WTC11 (cell line): ENCODE results near the gene ZPR1. TPM values are rescaled to one million over a fixed set of nuclear protein-coding genes. Genes with fewer than 3 reads are reported as not detected.

ENCODE experiments used
- ATAC-seq: fragments of 200-7000 bp; cut with Tn5 transposase; 2 replicates; pipeline ENCODE4 v1.10.0; 2021; ENCODE audit warnings: mild to moderate bottlenecking, moderate library complexity
- CTCF ChIA-PET: fragments of 300-600 bp; sonication (Branson Sonifier 250); formaldehyde crosslinking; loops from one replicate; lab custom pipeline; 2021; ENCODE audit warnings: antibody characterized with exemption; lab: Charles Lee
- POLR2A ChIA-PET: fragments of 350-600 bp; sonication (Branson Sonifier 250); formaldehyde crosslinking; loops from one replicate; lab custom pipeline; 2021; ENCODE audit warnings: antibody characterized with exemption; lab: Charles Lee
- DNase-seq: peaks from one replicate; pipeline ENCODE4 v3.0.0; 2021; ENCODE audit warnings: low spot score
- H3K27ac Mint-ChIP-seq: 2 replicates; pipeline ENCODE4 v1.8.0; 2021; ENCODE audit warnings: mixed read lengths
- H3K27me3 Mint-ChIP-seq: 2 replicates; pipeline ENCODE4 v1.8.0; 2021; ENCODE audit warnings: low read depth, mild to moderate bottlenecking, moderate library complexity, mixed read lengths
- H3K36me3 Mint-ChIP-seq: 2 replicates; pipeline ENCODE4 v1.8.0; 2021; ENCODE audit warnings: mixed read lengths
- H3K4me1 Mint-ChIP-seq: 2 replicates; pipeline ENCODE4 v1.8.0; 2022; ENCODE audit warnings: mixed read lengths
- H3K4me3 Mint-ChIP-seq: 2 replicates; pipeline ENCODE4 v1.8.0; 2021; ENCODE audit warnings: mild to moderate bottlenecking, moderate library complexity, mixed read lengths
- H3K9me3 Mint-ChIP-seq: 2 replicates; pipeline ENCODE4 v1.8.0; 2021; ENCODE audit warnings: mixed read lengths
- ATF1 ChIP-seq: sonication (generic); formaldehyde crosslinking; IDR thresholded peaks from 2 replicates; pipeline ENCODE4 v1.8.1; 2023; ENCODE audit warnings: mild to moderate bottlenecking, moderate library complexity, missing genetic modification reagents
- CBFB ChIP-seq: sonication (generic); formaldehyde crosslinking; IDR thresholded peaks from 2 replicates; pipeline ENCODE4 v1.8.1; 2022; ENCODE audit warnings: mild to moderate bottlenecking, low read depth, missing genetic modification reagents
- ELF4 ChIP-seq: sonication (generic); formaldehyde crosslinking; IDR thresholded peaks from 2 replicates; pipeline ENCODE4 v1.8.1; 2022; ENCODE audit warnings: low read depth, mild to moderate bottlenecking, moderate library complexity, missing genetic modification reagents
- FOXP1 ChIP-seq: sonication (generic); formaldehyde crosslinking; IDR thresholded peaks from 2 replicates; pipeline ENCODE4 v1.8.0; 2022; ENCODE audit warnings: missing genetic modification reagents, mild to moderate bottlenecking, moderate library complexity, borderline replicate concordance
- JUN ChIP-seq: sonication (generic); formaldehyde crosslinking; IDR thresholded peaks from 2 replicates; pipeline ENCODE4 v1.8.0; 2023; ENCODE audit warnings: mild to moderate bottlenecking, missing genetic modification reagents
- NFATC4 ChIP-seq: fragments of 250-450 bp; sonication (Bioruptor Pico); IDR thresholded peaks from 2 replicates; pipeline ENCODE4 v1.9.0; 2021; ENCODE audit warnings: mild to moderate bottlenecking
- NFE2L1 ChIP-seq: sonication (generic); formaldehyde crosslinking; IDR thresholded peaks from 2 replicates; pipeline ENCODE4 v1.8.1; 2023; ENCODE audit warnings: missing genetic modification reagents
- NR3C1 ChIP-seq: sonication (generic); formaldehyde crosslinking; conservative IDR thresholded peaks from 2 replicates; pipeline ENCODE4 v1.8.1; 2023; ENCODE audit warnings: low read depth, mild to moderate bottlenecking, missing genetic modification reagents
- PRRX2 ChIP-seq: fragments of 250-450 bp; sonication (Bioruptor Pico); IDR thresholded peaks from 2 replicates; pipeline ENCODE4 v1.8.0; 2021; ENCODE audit warnings: mild to moderate bottlenecking
- TCF7 ChIP-seq: sonication (generic); formaldehyde crosslinking; IDR thresholded peaks from 2 replicates; pipeline ENCODE4 v1.8.0; 2022; ENCODE audit warnings: mild to moderate bottlenecking, low read depth, missing genetic modification reagents, moderate library complexity
- TEAD1 ChIP-seq: sonication (generic); formaldehyde crosslinking; IDR thresholded peaks from 2 replicates; pipeline ENCODE4 v1.8.0; 2022; ENCODE audit warnings: mild to moderate bottlenecking, missing genetic modification reagents
- ZBTB21 ChIP-seq: sonication (generic); formaldehyde crosslinking; IDR thresholded peaks from 2 replicates; pipeline ENCODE4 v1.8.1; 2023; ENCODE audit warnings: mild to moderate bottlenecking, missing genetic modification reagents, borderline replicate concordance
- ZNF121 ChIP-seq: sonication (generic); formaldehyde crosslinking; IDR thresholded peaks from 2 replicates; pipeline ENCODE4 v1.8.0; 2023; ENCODE audit warnings: missing genetic modification reagents
- ZNF138 ChIP-seq: sonication (generic); formaldehyde crosslinking; conservative IDR thresholded peaks from 2 replicates; pipeline ENCODE4 v1.8.1; 2022; ENCODE audit warnings: mild to moderate bottlenecking, moderate library complexity, missing genetic modification reagents
- ZNF263 ChIP-seq: sonication (generic); formaldehyde crosslinking; IDR thresholded peaks from 2 replicates; pipeline ENCODE4 v1.8.1; 2022; ENCODE audit warnings: low read depth, mild to moderate bottlenecking, moderate library complexity, missing genetic modification reagents
- ZNF423 ChIP-seq: fragments of 250-450 bp; sonication (Bioruptor Pico); IDR thresholded peaks from 2 replicates; pipeline ENCODE4 v2.1.2; 2022; ENCODE audit warnings: mild to moderate bottlenecking, moderate library complexity
- ZNF512 ChIP-seq: sonication (generic); formaldehyde crosslinking; IDR thresholded peaks from 2 replicates; pipeline ENCODE4 v1.8.1; 2022; ENCODE audit warnings: missing genetic modification reagents, borderline replicate concordance
- total RNA-seq: library from RNA; stranded (reverse); gene quantifications from 3 replicates; pipeline ENCODE4 v1.2.3, GENCODE V29; 2021
- TF ChIP-seq, protein P1 (sequence below): sonication (generic); formaldehyde crosslinking; IDR thresholded peaks from 2 replicates; pipeline ENCODE4 v1.8.0; 2022; ENCODE audit warnings: mild to moderate bottlenecking, missing genetic modification reagents
- TF ChIP-seq, protein P2 (sequence below): fragments of 250-450 bp; sonication (Bioruptor Pico); IDR thresholded peaks from 2 replicates; pipeline ENCODE4 v1.9.0; 2021; ENCODE audit warnings: mild to moderate bottlenecking
- TF ChIP-seq, protein P3 (sequence below): sonication (generic); formaldehyde crosslinking; IDR thresholded peaks from 2 replicates; pipeline ENCODE4 v1.8.0; 2023; ENCODE audit warnings: missing genetic modification reagents, mild to moderate bottlenecking, borderline replicate concordance

Gene ZPR1
- total RNA-seq, 1 experiment from 2014 or later = 59.6 TPM

DNA sequence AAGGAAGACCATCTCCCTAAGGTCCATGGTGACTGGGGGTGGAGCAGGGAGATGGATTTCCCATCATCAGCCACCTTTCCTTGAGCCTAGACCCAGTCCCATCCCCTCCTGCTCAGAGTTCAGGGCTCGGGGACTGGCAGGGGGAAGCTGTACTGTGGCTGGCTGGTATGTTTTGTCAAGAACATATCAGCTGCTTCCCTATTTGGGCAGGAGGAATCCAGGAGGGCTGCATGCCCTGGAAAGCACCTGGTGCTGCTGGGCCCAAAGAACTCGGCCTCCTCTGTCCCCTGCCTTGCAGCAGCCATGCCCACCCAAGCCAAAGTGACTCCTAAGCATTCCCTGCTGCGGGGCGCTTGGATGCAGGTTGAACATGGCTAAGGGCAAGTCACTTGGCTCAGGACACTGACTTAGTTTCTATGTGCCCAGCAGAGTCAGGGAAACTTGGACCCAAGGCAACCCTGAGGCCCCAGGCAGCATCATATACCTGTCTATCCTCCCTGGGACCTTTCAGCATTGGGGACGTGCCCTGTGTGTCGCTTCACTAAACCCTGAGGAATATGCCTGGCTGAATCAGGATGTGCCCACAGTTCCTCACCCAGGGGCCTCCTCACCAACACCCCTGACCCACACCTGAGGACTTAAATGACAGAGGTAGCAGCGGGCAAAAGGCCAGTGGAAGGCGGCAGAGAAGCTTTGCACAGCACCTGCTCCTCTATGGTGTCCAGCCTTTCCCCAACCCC, 58.2 kb downstream of the ZPR1 start (continued):
- TF ChIP-seq ZNF512 (CRISPR knock-in tag) = no peak
- TF ChIP-seq, all 79 proteins: peak for 0

DNA sequence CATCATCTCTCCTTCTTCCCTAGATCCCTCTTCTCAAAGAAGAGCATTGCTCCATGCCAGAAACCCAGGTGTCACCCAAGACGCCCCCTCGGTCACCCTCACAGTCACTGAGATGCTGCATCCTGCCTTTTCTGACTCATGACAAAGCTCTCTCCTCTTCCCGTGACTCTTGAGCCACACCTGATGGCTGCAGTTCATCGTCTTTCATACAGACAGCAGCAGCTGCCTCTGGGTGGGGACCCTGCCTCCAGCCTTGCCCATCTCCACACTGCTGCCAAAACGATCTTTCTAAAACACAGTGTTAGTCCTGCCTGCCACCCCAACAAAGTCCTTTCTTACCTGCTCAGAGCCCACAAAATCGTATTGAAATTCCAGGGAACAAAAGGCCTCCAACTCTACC, 59.8 kb downstream of the ZPR1 start:
- peaks cover 4% of the 10 kb centered on the region for H3K27me3 Mint-ChIP-seq
- no peaks in the 10 kb centered on the region for H3K36me3 Mint-ChIP-seq
- CTCF ChIA-PET = interaction anchor here (1.0 to 1.8 kb wide), 2 partner anchors 10 to 36 kb away, joined by 4 read pairs; no protein-coding TSS in a partner anchor
- H3K27ac Mint-ChIP-seq = no peak overlapping the region
- peaks cover 30% of the 10 kb centered on the region for H3K4me1 Mint-ChIP-seq
- ATAC-seq (no peak), DNase-seq (no peak)
- TF ChIP-seq TCF7 (CRISPR knock-in tag) = no peak
- TF ChIP-seq, protein P1, sequence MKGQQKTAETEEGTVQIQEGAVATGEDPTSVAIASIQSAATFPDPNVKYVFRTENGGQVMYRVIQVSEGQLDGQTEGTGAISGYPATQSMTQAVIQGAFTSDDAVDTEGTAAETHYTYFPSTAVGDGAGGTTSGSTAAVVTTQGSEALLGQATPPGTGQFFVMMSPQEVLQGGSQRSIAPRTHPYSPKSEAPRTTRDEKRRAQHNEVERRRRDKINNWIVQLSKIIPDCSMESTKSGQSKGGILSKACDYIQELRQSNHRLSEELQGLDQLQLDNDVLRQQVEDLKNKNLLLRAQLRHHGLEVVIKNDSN (CRISPR knock-in tag) = no peak
- no peak for TF ChIP-seq TEAD1 (CRISPR knock-in tag)
- TF ChIP-seq NFE2L1 (CRISPR knock-in tag) = no peak
- TF ChIP-seq, protein P2, sequence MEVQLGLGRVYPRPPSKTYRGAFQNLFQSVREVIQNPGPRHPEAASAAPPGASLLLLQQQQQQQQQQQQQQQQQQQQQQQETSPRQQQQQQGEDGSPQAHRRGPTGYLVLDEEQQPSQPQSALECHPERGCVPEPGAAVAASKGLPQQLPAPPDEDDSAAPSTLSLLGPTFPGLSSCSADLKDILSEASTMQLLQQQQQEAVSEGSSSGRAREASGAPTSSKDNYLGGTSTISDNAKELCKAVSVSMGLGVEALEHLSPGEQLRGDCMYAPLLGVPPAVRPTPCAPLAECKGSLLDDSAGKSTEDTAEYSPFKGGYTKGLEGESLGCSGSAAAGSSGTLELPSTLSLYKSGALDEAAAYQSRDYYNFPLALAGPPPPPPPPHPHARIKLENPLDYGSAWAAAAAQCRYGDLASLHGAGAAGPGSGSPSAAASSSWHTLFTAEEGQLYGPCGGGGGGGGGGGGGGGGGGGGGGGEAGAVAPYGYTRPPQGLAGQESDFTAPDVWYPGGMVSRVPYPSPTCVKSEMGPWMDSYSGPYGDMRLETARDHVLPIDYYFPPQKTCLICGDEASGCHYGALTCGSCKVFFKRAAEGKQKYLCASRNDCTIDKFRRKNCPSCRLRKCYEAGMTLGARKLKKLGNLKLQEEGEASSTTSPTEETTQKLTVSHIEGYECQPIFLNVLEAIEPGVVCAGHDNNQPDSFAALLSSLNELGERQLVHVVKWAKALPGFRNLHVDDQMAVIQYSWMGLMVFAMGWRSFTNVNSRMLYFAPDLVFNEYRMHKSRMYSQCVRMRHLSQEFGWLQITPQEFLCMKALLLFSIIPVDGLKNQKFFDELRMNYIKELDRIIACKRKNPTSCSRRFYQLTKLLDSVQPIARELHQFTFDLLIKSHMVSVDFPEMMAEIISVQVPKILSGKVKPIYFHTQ (CRISPR knock-in tag) = no peak
- no peak for TF ChIP-seq CBFB (CRISPR knock-in tag)
- no peak for TF ChIP-seq ZNF138 (CRISPR knock-in tag)
- TF ChIP-seq ZNF263 (CRISPR knock-in tag) = no peak
- no peak for TF ChIP-seq NFATC4 (CRISPR knock-in tag)
- H3K9me3 Mint-ChIP-seq = no peaks in the 10 kb centered on the region
- H3K4me3 Mint-ChIP-seq = no peak overlapping the region
- POLR2A ChIA-PET = no interaction called here

DNA sequence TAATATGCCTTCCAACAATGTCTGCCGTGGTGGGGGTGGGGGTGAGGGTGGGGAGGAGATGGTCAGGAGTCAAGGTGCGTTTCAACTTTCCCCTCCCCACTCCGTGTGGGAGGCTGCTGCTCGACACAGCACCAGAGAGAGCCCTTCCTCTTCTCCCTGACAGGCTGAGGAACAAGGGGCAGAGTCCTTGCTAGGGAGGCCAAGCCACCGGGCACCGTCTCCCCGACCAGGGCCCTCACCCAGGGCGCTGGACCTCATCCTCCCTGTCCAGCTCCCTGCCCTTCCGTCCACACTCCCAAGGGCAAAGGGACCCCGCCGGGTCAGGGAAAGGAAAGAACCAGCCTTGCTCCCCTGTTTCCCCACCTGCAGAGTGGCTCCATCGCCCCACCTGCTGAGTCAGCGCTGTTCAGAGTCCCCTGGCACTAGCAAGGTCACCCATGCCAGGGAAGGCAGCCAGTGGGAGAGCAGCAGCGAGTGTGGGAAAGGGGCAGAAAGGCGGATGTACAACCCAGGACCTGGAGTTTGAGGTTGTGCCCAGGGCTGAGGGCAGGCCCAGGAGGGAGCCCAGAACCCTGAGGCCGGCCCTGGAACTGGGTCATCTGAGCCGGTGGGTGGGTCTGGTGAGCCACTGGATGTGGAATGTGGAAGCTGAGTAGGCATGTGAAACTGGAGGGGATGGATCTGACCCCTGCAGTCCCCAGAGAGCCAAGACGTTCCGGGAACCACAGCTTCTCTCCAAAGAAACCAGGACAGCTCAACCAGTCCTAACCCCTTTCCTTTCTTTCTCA, 62.2 kb downstream of the ZPR1 start:
- Mint-ChIP-seq H3K9me3 (no peaks in the 10 kb centered on the region), H3K4me1 (peaks cover 9% of the 10 kb centered on the region), H3K4me3 (no peak overlapping the region), H3K36me3 (no peaks in the 10 kb centered on the region), H3K27ac (no peak overlapping the region), H3K27me3 (peaks cover 5% of the 10 kb centered on the region)
- CTCF ChIA-PET = interaction anchor here (0.9 to 1.5 kb wide), 3 partner anchors 11 to 413 kb away, joined by 3 to 9 read pairs (median 5); no protein-coding TSS in a partner anchor
- TF ChIP-seq PRRX2 (CRISPR knock-in tag) (no peak), ZBTB21 (CRISPR knock-in tag) (no peak), ZNF423 (CRISPR knock-in tag) (no peak), NR3C1 (no peak)
- no peak for DNase-seq
- peak; percentile 56 for ATAC-seq
- POLR2A ChIA-PET = no interaction called here

- Mint-ChIP-seq H3K4me1 (peaks cover 6% of the 10 kb centered on the region), H3K27me3 (peaks cover 5% of the 10 kb centered on the region), H3K4me3 (no peak overlapping the region), H3K27ac (no peak overlapping the region), H3K9me3 (no peaks in the 10 kb centered on the region), H3K36me3 (no peaks in the 10 kb centered on the region)
- DNase-seq (no peak), ATAC-seq (no peak)
- ChIA-PET POLR2A (no interaction called here), CTCF (interaction anchor here (1.0 to 1.1 kb wide), 2 partner anchors 10 to 33 kb away, joined by 3 read pairs; no protein-coding TSS in a partner anchor)
- TF ChIP-seq, protein P3, sequence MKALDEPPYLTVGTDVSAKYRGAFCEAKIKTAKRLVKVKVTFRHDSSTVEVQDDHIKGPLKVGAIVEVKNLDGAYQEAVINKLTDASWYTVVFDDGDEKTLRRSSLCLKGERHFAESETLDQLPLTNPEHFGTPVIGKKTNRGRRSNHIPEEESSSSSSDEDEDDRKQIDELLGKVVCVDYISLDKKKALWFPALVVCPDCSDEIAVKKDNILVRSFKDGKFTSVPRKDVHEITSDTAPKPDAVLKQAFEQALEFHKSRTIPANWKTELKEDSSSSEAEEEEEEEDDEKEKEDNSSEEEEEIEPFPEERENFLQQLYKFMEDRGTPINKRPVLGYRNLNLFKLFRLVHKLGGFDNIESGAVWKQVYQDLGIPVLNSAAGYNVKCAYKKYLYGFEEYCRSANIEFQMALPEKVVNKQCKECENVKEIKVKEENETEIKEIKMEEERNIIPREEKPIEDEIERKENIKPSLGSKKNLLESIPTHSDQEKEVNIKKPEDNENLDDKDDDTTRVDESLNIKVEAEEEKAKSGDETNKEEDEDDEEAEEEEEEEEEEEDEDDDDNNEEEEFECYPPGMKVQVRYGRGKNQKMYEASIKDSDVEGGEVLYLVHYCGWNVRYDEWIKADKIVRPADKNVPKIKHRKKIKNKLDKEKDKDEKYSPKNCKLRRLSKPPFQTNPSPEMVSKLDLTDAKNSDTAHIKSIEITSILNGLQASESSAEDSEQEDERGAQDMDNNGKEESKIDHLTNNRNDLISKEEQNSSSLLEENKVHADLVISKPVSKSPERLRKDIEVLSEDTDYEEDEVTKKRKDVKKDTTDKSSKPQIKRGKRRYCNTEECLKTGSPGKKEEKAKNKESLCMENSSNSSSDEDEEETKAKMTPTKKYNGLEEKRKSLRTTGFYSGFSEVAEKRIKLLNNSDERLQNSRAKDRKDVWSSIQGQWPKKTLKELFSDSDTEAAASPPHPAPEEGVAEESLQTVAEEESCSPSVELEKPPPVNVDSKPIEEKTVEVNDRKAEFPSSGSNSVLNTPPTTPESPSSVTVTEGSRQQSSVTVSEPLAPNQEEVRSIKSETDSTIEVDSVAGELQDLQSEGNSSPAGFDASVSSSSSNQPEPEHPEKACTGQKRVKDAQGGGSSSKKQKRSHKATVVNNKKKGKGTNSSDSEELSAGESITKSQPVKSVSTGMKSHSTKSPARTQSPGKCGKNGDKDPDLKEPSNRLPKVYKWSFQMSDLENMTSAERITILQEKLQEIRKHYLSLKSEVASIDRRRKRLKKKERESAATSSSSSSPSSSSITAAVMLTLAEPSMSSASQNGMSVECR (CRISPR knock-in tag) = no peak
- TF ChIP-seq NR3C1 (no peak), ATF1 (no peak), ZNF121 (CRISPR knock-in tag) (no peak), CBFB (CRISPR knock-in tag) (no peak), FOXP1 (no peak), JUN (CRISPR knock-in tag) (no peak), ELF4 (CRISPR knock-in tag) (no peak)
Observed at GRCh38 chr11:116724813-116725212, 63.0 kb downstream of the ZPR1 start.
